ENCODE results near the gene BDKRB1. TPM values are rescaled to one million over a fixed set of nuclear protein-coding genes. Genes with fewer than 3 reads are reported as not detected.

The BDKRB1 gene
- total RNA-seq, 1 donor from 2014 or later: not detected

DNA sequence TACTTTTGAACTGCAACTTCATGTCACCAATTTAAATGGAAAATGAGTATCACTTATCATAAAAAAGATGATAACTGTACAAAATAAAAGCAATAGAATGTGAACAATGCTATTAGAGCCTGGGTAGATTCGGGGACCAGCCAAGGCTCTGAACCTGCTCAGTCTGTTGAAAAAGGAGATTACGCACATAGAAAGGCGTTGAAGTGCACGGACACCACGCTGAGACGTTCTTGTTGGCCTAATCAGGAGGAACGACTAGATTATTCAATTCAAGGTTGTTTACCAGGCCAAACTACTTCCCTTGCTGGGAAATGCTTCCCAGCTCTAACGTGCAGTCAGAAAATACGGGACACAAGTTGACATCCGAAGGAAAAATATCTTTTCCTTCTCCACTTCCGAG, 23.5 kb upstream of the BDKRB1 start:
- Mint-ChIP-seq H3K4me3 (ENCODE audit: low read depth) (no peak overlapping the region), H3K4me1 (ENCODE audit: low read depth) (no peaks in the 10 kb centered on the region), H3K36me3 (ENCODE audit: insufficient read depth) (no peaks in the 10 kb centered on the region), H3K27ac (no peak overlapping the region), H3K9me3 (ENCODE audit: low read depth) (peaks cover 5% of the 10 kb centered on the region), H3K27me3 (no peaks in the 10 kb centered on the region)
- TF ChIP-seq, protein P1, sequence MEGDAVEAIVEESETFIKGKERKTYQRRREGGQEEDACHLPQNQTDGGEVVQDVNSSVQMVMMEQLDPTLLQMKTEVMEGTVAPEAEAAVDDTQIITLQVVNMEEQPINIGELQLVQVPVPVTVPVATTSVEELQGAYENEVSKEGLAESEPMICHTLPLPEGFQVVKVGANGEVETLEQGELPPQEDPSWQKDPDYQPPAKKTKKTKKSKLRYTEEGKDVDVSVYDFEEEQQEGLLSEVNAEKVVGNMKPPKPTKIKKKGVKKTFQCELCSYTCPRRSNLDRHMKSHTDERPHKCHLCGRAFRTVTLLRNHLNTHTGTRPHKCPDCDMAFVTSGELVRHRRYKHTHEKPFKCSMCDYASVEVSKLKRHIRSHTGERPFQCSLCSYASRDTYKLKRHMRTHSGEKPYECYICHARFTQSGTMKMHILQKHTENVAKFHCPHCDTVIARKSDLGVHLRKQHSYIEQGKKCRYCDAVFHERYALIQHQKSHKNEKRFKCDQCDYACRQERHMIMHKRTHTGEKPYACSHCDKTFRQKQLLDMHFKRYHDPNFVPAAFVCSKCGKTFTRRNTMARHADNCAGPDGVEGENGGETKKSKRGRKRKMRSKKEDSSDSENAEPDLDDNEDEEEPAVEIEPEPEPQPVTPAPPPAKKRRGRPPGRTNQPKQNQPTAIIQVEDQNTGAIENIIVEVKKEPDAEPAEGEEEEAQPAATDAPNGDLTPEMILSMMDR (IDR thresholded peaks at IDR 0.05; ENCODE audit: unreplicated experiment): no peak
- no peak for DNase-seq (ENCODE audit: low spot score, unreplicated experiment)

DNA sequence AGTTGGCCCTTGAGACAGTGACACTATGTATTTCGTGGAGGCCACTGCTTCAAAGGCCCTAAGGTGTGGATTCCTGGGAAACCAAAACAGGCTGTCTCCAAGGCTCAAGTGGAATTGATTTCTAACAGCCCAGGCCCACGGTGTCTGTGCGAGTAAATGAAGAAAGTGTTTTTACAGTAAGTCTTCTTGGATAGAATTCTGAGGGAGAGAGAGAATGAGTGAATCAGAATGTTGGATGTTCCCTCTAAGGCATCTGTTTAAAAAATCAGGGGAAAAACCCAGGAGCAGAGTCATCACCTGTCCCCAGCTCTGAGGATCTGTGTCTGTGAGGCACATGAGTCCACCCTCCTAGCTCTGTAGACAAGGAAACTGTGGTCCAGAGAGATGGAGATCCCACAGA, 22.3 kb upstream of the BDKRB1 start:
- TF ChIP-seq, protein P1 (IDR thresholded peaks at IDR 0.05; ENCODE audit: unreplicated experiment): no peak
- no peaks in the 10 kb centered on the region for H3K27me3 Mint-ChIP-seq
- no peak overlapping the region for H3K4me3 Mint-ChIP-seq (ENCODE audit: low read depth)
- H3K36me3 Mint-ChIP-seq (ENCODE audit: insufficient read depth): no peaks in the 10 kb centered on the region
- H3K27ac Mint-ChIP-seq: no peak overlapping the region
- DNase-seq (ENCODE audit: low spot score, unreplicated experiment): no peak
- H3K4me1 Mint-ChIP-seq (ENCODE audit: low read depth): no peaks in the 10 kb centered on the region
- no peaks in the 10 kb centered on the region for H3K9me3 Mint-ChIP-seq (ENCODE audit: low read depth)

- no peak for DNase-seq (ENCODE audit: low spot score, unreplicated experiment)
- no peaks in the 10 kb centered on the region for H3K4me1 Mint-ChIP-seq (ENCODE audit: low read depth)
- H3K27me3 Mint-ChIP-seq: no peaks in the 10 kb centered on the region
- H3K27ac Mint-ChIP-seq: no peak overlapping the region
- no peaks in the 10 kb centered on the region for H3K9me3 Mint-ChIP-seq (ENCODE audit: low read depth)
- no peak overlapping the region for H3K4me3 Mint-ChIP-seq (ENCODE audit: low read depth)
- no peaks in the 10 kb centered on the region for H3K36me3 Mint-ChIP-seq (ENCODE audit: insufficient read depth)
- TF ChIP-seq, protein P1 (IDR thresholded peaks at IDR 0.05; ENCODE audit: unreplicated experiment): no peak
Observed at GRCh38 chr14:96235426-96235825, 20.6 kb upstream of the BDKRB1 start.

DNA sequence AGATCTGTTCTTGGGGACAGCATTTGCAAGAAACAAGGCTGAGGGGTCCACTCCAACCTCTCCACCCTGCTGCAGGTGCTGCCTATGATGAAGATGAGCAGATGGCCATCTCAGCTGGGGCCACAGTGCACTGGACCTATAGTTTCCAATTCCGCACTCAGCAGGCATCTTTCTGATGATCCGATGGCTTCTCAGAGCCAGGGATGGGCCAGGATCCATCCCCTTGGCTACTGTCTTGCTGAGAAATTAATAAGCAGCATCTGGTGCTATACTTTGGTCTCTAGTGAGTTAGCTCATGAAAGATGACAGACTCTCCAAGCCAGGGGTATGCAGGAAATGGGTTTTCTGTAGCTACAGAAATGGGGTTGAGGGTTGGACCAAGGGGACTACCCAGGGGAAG, 18.4 kb upstream of the BDKRB1 start:
- DNase-seq (ENCODE audit: low spot score, unreplicated experiment): no peak
- peaks cover 2% of the 10 kb centered on the region for H3K9me3 Mint-ChIP-seq (ENCODE audit: low read depth)
- H3K27me3 Mint-ChIP-seq: no peaks in the 10 kb centered on the region
- no peak overlapping the region for H3K27ac Mint-ChIP-seq
- TF ChIP-seq, protein P1 (IDR thresholded peaks at IDR 0.05; ENCODE audit: unreplicated experiment): no peak
- H3K4me1 Mint-ChIP-seq (ENCODE audit: low read depth): no peaks in the 10 kb centered on the region
- no peak overlapping the region for H3K4me3 Mint-ChIP-seq (ENCODE audit: low read depth)
- no peaks in the 10 kb centered on the region for H3K36me3 Mint-ChIP-seq (ENCODE audit: insufficient read depth)

DNA sequence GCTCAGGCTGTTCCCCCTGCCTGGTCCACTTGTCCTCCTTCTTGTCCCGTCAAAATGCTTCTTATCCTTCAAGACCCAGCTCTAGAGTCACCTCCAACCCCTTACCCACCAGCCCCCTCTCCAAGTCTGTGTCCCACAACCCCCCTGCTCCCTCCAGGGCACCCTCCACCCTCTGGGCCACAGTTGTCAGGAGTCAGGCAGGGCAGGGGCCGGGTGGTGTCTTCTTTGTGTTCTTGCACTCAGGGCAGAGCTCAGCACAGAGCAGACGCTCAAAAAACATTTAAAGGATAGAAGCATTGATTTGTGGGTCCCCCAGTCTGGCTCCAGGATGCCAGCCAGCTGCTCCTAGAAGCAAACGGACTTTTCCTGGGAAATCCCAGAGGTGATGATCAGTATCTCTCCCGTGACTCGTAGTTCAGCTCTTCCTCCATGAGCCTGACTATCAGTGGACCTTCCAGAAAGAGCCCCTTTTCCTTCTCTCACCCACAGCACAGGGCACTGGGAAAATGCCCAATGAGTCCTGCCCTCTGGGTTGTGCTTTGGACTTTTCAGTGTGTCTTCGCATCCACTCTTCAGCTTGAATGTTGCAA, 17.2 kb upstream of the BDKRB1 start:
- no peaks in the 10 kb centered on the region for H3K4me1 Mint-ChIP-seq (ENCODE audit: low read depth)
- no peak overlapping the region for H3K4me3 Mint-ChIP-seq (ENCODE audit: low read depth)
- no peak overlapping the region for H3K27ac Mint-ChIP-seq
- no peaks in the 10 kb centered on the region for H3K36me3 Mint-ChIP-seq (ENCODE audit: insufficient read depth)
- TF ChIP-seq, protein P1 (IDR thresholded peaks at IDR 0.05; ENCODE audit: unreplicated experiment): no peak
- no peaks in the 10 kb centered on the region for H3K27me3 Mint-ChIP-seq
- no peak for DNase-seq (ENCODE audit: low spot score, unreplicated experiment)
- H3K9me3 Mint-ChIP-seq (ENCODE audit: low read depth): peaks cover 4% of the 10 kb centered on the region
